GM12801 (cell line): Measurements from ENCODE around the gene RALBP1.

Experiments
- CTCF ChIP-seq: IDR thresholded peaks from one replicate; pipeline ENCODE4 v1.5.1; 2011; ENCODE audit warnings: control low read depth; ENCODE audit not compliant: insufficient read length; ENCODE audit errors: extremely low read depth

Gene RALBP1

GRCh38 chr18:9536354-9537152 lies 61.2 kb downstream of the RALBP1 start:
- TF ChIP-seq CTCF = no peak

GRCh38 chr18:9537677-9538076 lies 62.4 kb downstream of the RALBP1 start:
- no peak for TF ChIP-seq CTCF

GRCh38 chr18:9539283-9539682 lies 64.0 kb downstream of the RALBP1 start:
- no peak for TF ChIP-seq CTCF

- TF ChIP-seq CTCF = no peak
These were observed 64.6 kb downstream of the RALBP1 start for GRCh38 chr18:9539938-9540337.

- TF ChIP-seq CTCF = no peak
These were observed 67.6 kb downstream of the RALBP1 start for GRCh38 chr18:9542924-9543323.

GRCh38 chr18:9545029-9545428 lies 69.7 kb downstream of the RALBP1 start:
- no peak for TF ChIP-seq CTCF

- TF ChIP-seq CTCF = no peak
These were observed 71.2 kb downstream of the RALBP1 start for GRCh38 chr18:9546468-9546867.
